ENCODE results near the gene METTL16.
"Not testable (repeated sequence)": the region's sequence is repeated elsewhere in the genome, so short reads cannot be mapped to it uniquely, and the experiment has no call there.

The METTL16 gene

GRCh38 chr17:2532146-2532720 is 20.5 kb upstream of the METTL16 start:
- Histone ChIP-seq H3K36me3 (ENCODE audit: control insufficient read depth, low read depth, low read length) (no peaks in the 10 kb centered on the region), H3K9me3 (ENCODE audit: control insufficient read depth, low read depth, low read length) (no peaks in the 10 kb centered on the region), H3K27ac (ENCODE audit: low read length) (no peak overlapping the region), H3K4me1 (ENCODE audit: control insufficient read depth, low read depth, low read length) (no peaks in the 10 kb centered on the region), H3K4me3 (ENCODE audit: low read length) (no peak overlapping the region), H3K9ac (ENCODE audit: low read length) (no peak overlapping the region), H3K27me3 (ENCODE audit: control insufficient read depth, insufficient read depth, low read length) (no peaks in the 10 kb centered on the region)

- not testable (repeated sequence) for H3K9ac ChIP-seq (ENCODE audit: low read length); H3K27me3 ChIP-seq (ENCODE audit: control insufficient read depth, insufficient read depth, low read length); H3K4me3 ChIP-seq (ENCODE audit: low read length); H3K27ac ChIP-seq (ENCODE audit: low read length); H3K4me1 ChIP-seq (ENCODE audit: control insufficient read depth, low read depth, low read length); H3K36me3 ChIP-seq (ENCODE audit: control insufficient read depth, low read depth, low read length); H3K9me3 ChIP-seq (ENCODE audit: control insufficient read depth, low read depth, low read length)
Measured at GRCh38 chr17:2531243-2531954, 19.7 kb upstream of the METTL16 start.

GRCh38 chr17:2521775-2522410 is 10.2 kb upstream of the METTL16 start:
- H3K4me3 ChIP-seq (ENCODE audit: low read length); H3K9ac ChIP-seq (ENCODE audit: low read length); H3K4me1 ChIP-seq (ENCODE audit: control insufficient read depth, low read depth, low read length); H3K27me3 ChIP-seq (ENCODE audit: control insufficient read depth, insufficient read depth, low read length); H3K9me3 ChIP-seq (ENCODE audit: control insufficient read depth, low read depth, low read length); H3K36me3 ChIP-seq (ENCODE audit: control insufficient read depth, low read depth, low read length); H3K27ac ChIP-seq (ENCODE audit: low read length): not testable (repeated sequence)

GRCh38 chr17:2521257-2521656 is 9.6 kb upstream of the METTL16 start:
- Histone ChIP-seq H3K27me3 (ENCODE audit: control insufficient read depth, insufficient read depth, low read length) (no peaks in the 10 kb centered on the region), H3K9me3 (ENCODE audit: control insufficient read depth, low read depth, low read length) (no peaks in the 10 kb centered on the region), H3K4me1 (ENCODE audit: control insufficient read depth, low read depth, low read length) (no peaks in the 10 kb centered on the region), H3K4me3 (ENCODE audit: low read length) (no peak overlapping the region), H3K27ac (ENCODE audit: low read length) (no peak overlapping the region), H3K36me3 (ENCODE audit: control insufficient read depth, low read depth, low read length) (no peaks in the 10 kb centered on the region), H3K9ac (ENCODE audit: low read length) (no peak overlapping the region)

GRCh38 chr17:2517539-2517938 is 5.9 kb upstream of the METTL16 start:
- no peak overlapping the region for H3K4me3 ChIP-seq (ENCODE audit: low read length)

GRCh38 chr17:2511138-2511461 is 588 bp downstream of the METTL16 start:
- H3K9ac ChIP-seq (ENCODE audit: low read length): peak overlapping the region; percentile 99
- H3K27me3 ChIP-seq (ENCODE audit: control insufficient read depth, insufficient read depth, low read length): no peaks in the 10 kb centered on the region
- peaks cover 4% of the 10 kb centered on the region for H3K4me1 ChIP-seq (ENCODE audit: control insufficient read depth, low read depth, low read length)
- peak overlapping the region; percentile 83 for H3K4me3 ChIP-seq (ENCODE audit: low read length)
- no peaks in the 10 kb centered on the region for H3K36me3 ChIP-seq (ENCODE audit: control insufficient read depth, low read depth, low read length)
- H3K27ac ChIP-seq (ENCODE audit: low read length): peak overlapping the region; percentile 99
- H3K9me3 ChIP-seq (ENCODE audit: control insufficient read depth, low read depth, low read length): no peaks in the 10 kb centered on the region

More at GRCh38 chr17:2517539-2517938, 5.9 kb upstream of the METTL16 start:
- Histone ChIP-seq H3K4me1 (ENCODE audit: control insufficient read depth, low read depth, low read length) (no peaks in the 10 kb centered on the region), H3K36me3 (ENCODE audit: control insufficient read depth, low read depth, low read length) (no peaks in the 10 kb centered on the region), H3K9ac (ENCODE audit: low read length) (no peak overlapping the region), H3K27ac (ENCODE audit: low read length) (no peak overlapping the region), H3K27me3 (ENCODE audit: control insufficient read depth, insufficient read depth, low read length) (no peaks in the 10 kb centered on the region), H3K9me3 (ENCODE audit: control insufficient read depth, low read depth, low read length) (no peaks in the 10 kb centered on the region)

GRCh38 chr17:2510559-2510958 is 1.1 kb downstream of the METTL16 start:
- no peaks in the 10 kb centered on the region for H3K9me3 ChIP-seq (ENCODE audit: control insufficient read depth, low read depth, low read length)
- peaks cover 4% of the 10 kb centered on the region for H3K4me1 ChIP-seq (ENCODE audit: control insufficient read depth, low read depth, low read length)
- H3K27ac ChIP-seq (ENCODE audit: low read length): no peak overlapping the region
- H3K27me3 ChIP-seq (ENCODE audit: control insufficient read depth, insufficient read depth, low read length): no peaks in the 10 kb centered on the region
- no peaks in the 10 kb centered on the region for H3K36me3 ChIP-seq (ENCODE audit: control insufficient read depth, low read depth, low read length)
- peak overlapping the region; percentile 83 for H3K4me3 ChIP-seq (ENCODE audit: low read length)
- H3K9ac ChIP-seq (ENCODE audit: low read length): peak overlapping the region; percentile 99

- Histone ChIP-seq H3K27ac (ENCODE audit: low read length) (no peak overlapping the region), H3K4me1 (ENCODE audit: control insufficient read depth, low read depth, low read length) (peaks cover 4% of the 10 kb centered on the region), H3K4me3 (ENCODE audit: low read length) (no peak overlapping the region), H3K36me3 (ENCODE audit: control insufficient read depth, low read depth, low read length) (no peaks in the 10 kb centered on the region), H3K9me3 (ENCODE audit: control insufficient read depth, low read depth, low read length) (no peaks in the 10 kb centered on the region), H3K27me3 (ENCODE audit: control insufficient read depth, insufficient read depth, low read length) (no peaks in the 10 kb centered on the region), H3K9ac (ENCODE audit: low read length) (no peak overlapping the region)
Measured at GRCh38 chr17:2508035-2508434, 3.7 kb downstream of the METTL16 start.

- H3K27ac ChIP-seq (ENCODE audit: low read length); H3K27me3 ChIP-seq (ENCODE audit: control insufficient read depth, insufficient read depth, low read length); H3K36me3 ChIP-seq (ENCODE audit: control insufficient read depth, low read depth, low read length); H3K9ac ChIP-seq (ENCODE audit: low read length); H3K9me3 ChIP-seq (ENCODE audit: control insufficient read depth, low read depth, low read length); H3K4me3 ChIP-seq (ENCODE audit: low read length); H3K4me1 ChIP-seq (ENCODE audit: control insufficient read depth, low read depth, low read length): not testable (repeated sequence)
Measured at GRCh38 chr17:2507015-2507414, 4.7 kb downstream of the METTL16 start.

GRCh38 chr17:2503627-2504026 is 8.1 kb downstream of the METTL16 start:
- no peak overlapping the region for H3K4me3 ChIP-seq (ENCODE audit: low read length)
- no peaks in the 10 kb centered on the region for H3K27me3 ChIP-seq (ENCODE audit: control insufficient read depth, insufficient read depth, low read length)
- H3K36me3 ChIP-seq (ENCODE audit: control insufficient read depth, low read depth, low read length): peaks cover 14% of the 10 kb centered on the region
- H3K9ac ChIP-seq (ENCODE audit: low read length): no peak overlapping the region
- no peaks in the 10 kb centered on the region for H3K9me3 ChIP-seq (ENCODE audit: control insufficient read depth, low read depth, low read length)
- H3K4me1 ChIP-seq (ENCODE audit: control insufficient read depth, low read depth, low read length): no peaks in the 10 kb centered on the region
- H3K27ac ChIP-seq (ENCODE audit: low read length): no peak overlapping the region

GRCh38 chr17:2502871-2503580 is 8.7 kb downstream of the METTL16 start:
- Histone ChIP-seq H3K27me3 (ENCODE audit: control insufficient read depth, insufficient read depth, low read length) (no peaks in the 10 kb centered on the region), H3K36me3 (ENCODE audit: control insufficient read depth, low read depth, low read length) (peaks cover 14% of the 10 kb centered on the region), H3K4me3 (ENCODE audit: low read length) (no peak overlapping the region)

More at GRCh38 chr17:2502871-2503580, 8.7 kb downstream of the METTL16 start:
- Histone ChIP-seq H3K4me1 (ENCODE audit: control insufficient read depth, low read depth, low read length) (no peaks in the 10 kb centered on the region), H3K9ac (ENCODE audit: low read length) (no peak overlapping the region), H3K27ac (ENCODE audit: low read length) (no peak overlapping the region), H3K9me3 (ENCODE audit: control insufficient read depth, low read depth, low read length) (no peaks in the 10 kb centered on the region)

Data from iPS-18a (cell line).